HCT116 (cell line): ENCODE results near the gene POTEC.
"Not testable (repeated sequence)": the region's sequence is repeated elsewhere in the genome, so short reads cannot be mapped to it uniquely, and the experiment has no call there.

Experiments
- CTCF ChIP-seq, 3 experiments: fragments of 200-600 bp in 1 of 3; sonication (generic) in 1 of 3; IDR thresholded peaks in 2 of 3; conservative IDR thresholded peaks in 1 of 3; 2 replicates each; pipeline ENCODE4 v1.5.1; 2012 to 2017; ENCODE audit warnings: low read depth in 2 of 3, low read length in 2 of 3, antibody characterized with exemption in 1 of 3, borderline replicate concordance in 1 of 3, control low read depth in 1 of 3, mild to moderate bottlenecking in 1 of 3, mixed read lengths in 1 of 3, mixed run types in 1 of 3, moderate library complexity in 1 of 3; ENCODE audit not compliant: insufficient read depth in 1 of 3
- POLR2A ChIP-seq: IDR thresholded peaks from 2 replicates; pipeline ENCODE4 v1.7.0; 2011; ENCODE audit warnings: borderline replicate concordance; ENCODE audit not compliant: insufficient read depth, insufficient read length; ENCODE audit errors: extremely low read depth
- POLR2AphosphoS5 ChIP-seq: IDR thresholded peaks from 2 replicates; pipeline ENCODE4 v1.6.1; 2011; ENCODE audit warnings: mild to moderate bottlenecking, low read depth, low read length, moderate library complexity
- REST ChIP-seq: IDR thresholded peaks from 2 replicates; pipeline ENCODE4 v1.6.1; 2012; ENCODE audit warnings: low read depth
- SRF ChIP-seq: IDR thresholded peaks from 2 replicates; pipeline ENCODE4 v1.6.1; 2012; ENCODE audit warnings: low read depth

GRCh38 chr18:14470046-14470445, 73.4 kb downstream of the POTEC start:
- not testable (repeated sequence) for TF ChIP-seq CTCF (IDR thresholded peaks at IDR 0.05 in 2 of 3, conservative IDR thresholded peaks at IDR 0.05 in 1 of 3; ENCODE audit: borderline replicate concordance in 1 of 3, insufficient read depth in 1 of 3, low read depth in 2 of 3, low read length in 2 of 3); SRF; POLR2AphosphoS5; REST; POLR2A
